PC-9 (cell line): ENCODE measurements around the gene PDE6G. TPM values are rescaled to one million over a fixed set of nuclear protein-coding genes. Genes with fewer than 3 reads are reported as not detected.

Experiments used
- BruUV-seq: library from RNA; stranded (reverse); fragments of 400-500 nt; replicated peaks from 2 replicates; lab custom pipeline; 2021; lab: Mats Ljungman, UMichigan
- CTCF ChIA-PET: fragments of 300-600 bp; sonication (Branson Sonifier 250); formaldehyde crosslinking; loops from one replicate; lab custom pipeline; 2022; ENCODE audit warnings: antibody characterized with exemption; lab: Charles Lee
- POLR2A ChIA-PET: fragments of 300-600 bp; sonication (Branson Sonifier 250); formaldehyde crosslinking; loops from one replicate; lab custom pipeline; 2022; ENCODE audit warnings: antibody characterized with exemption; ENCODE audit not compliant: unreplicated experiment; lab: Charles Lee
- DNase-seq, 2 experiments: peaks; one replicate each; pipeline versions ENCODE4 v3.0.0 to v3.0.0-alpha.2; 2015 to 2022; ENCODE audit warnings: mixed read lengths in 1 of 2
- H2AFZ ChIP-seq: fragments of 200-600 bp; sonication (generic); 2 replicates; pipeline ENCODE4 v1.8.1; 2017; ENCODE audit warnings: antibody characterized with exemption
- H3F3A ChIP-seq: fragments of 200-600 bp; sonication (generic); 2 replicates; pipeline ENCODE4 v1.8.1; 2017; ENCODE audit warnings: antibody characterized with exemption, mild to moderate bottlenecking, low read depth; ENCODE audit not compliant: insufficient read depth
- H3K27ac ChIP-seq: fragments of 200-600 bp; sonication (generic); 2 replicates; pipeline ENCODE4 v1.6.1; 2016; ENCODE audit warnings: mixed run types
- H3K27me3 ChIP-seq: fragments of 200-600 bp; sonication (generic); 2 replicates; pipeline ENCODE4 v1.6.1; 2016; ENCODE audit warnings: low read depth, mixed run types; ENCODE audit not compliant: insufficient read depth
- H3K36me3 ChIP-seq: fragments of 200-600 bp; sonication (generic); 2 replicates; pipeline ENCODE4 v1.6.1; 2016; ENCODE audit warnings: low read depth, mixed run types
- H3K4me1 ChIP-seq: fragments of 200-600 bp; sonication (generic); replicated peaks from 2 replicates; pipeline ENCODE4 v1.6.1; 2016; ENCODE audit warnings: mixed run types; ENCODE audit not compliant: insufficient read depth
- H3K4me2 ChIP-seq: fragments of 200-600 bp; sonication (generic); 2 replicates; pipeline ENCODE4 v1.6.1; 2017; ENCODE audit warnings: mixed run types
- H3K4me3 ChIP-seq: fragments of 200-600 bp; sonication (generic); 2 replicates; pipeline ENCODE4 v1.6.1; 2016; ENCODE audit warnings: mixed run types
- H3K79me2 ChIP-seq: fragments of 200-600 bp; sonication (generic); 2 replicates; pipeline ENCODE4 v1.6.1; 2017; ENCODE audit warnings: low read depth, mixed run types
- H3K9me2 ChIP-seq: fragments of 200-600 bp; sonication (generic); 2 replicates; pipeline ENCODE4 v1.8.1; 2017; ENCODE audit warnings: mild to moderate bottlenecking; ENCODE audit not compliant: insufficient read depth
- H3K9me3 ChIP-seq: fragments of 200-600 bp; sonication (generic); 2 replicates; pipeline ENCODE4 v1.8.1; 2016; ENCODE audit warnings: low read depth; ENCODE audit not compliant: insufficient read depth
- H4K20me1 ChIP-seq: fragments of 200-600 bp; sonication (generic); 2 replicates; pipeline ENCODE4 v1.8.1; 2017; ENCODE audit not compliant: insufficient read depth
- EZH2 ChIP-seq: fragments of 200-600 bp; sonication (generic); IDR thresholded peaks from 2 replicates; pipeline ENCODE4 v1.8.0; 2017; ENCODE audit warnings: antibody characterized with exemption, low read depth
- intact Hi-C: fragments of 100-400 bp; cut with micrococcal nuclease; formaldehyde crosslinking; loops from one replicate; pipeline ENCODE4 v1.10.0; 2022; ENCODE audit not compliant: unreplicated experiment
- total RNA-seq: library from RNA; stranded (reverse); gene quantifications from 2 replicates; pipeline ENCODE4 v1.2.3, GENCODE V29; 2021
- TF ChIP-seq, protein P1 (sequence below): fragments of 200-600 bp; sonication (generic); conservative IDR thresholded peaks from 2 replicates; pipeline ENCODE4 v1.6.1; 2017; ENCODE audit warnings: mixed run types, antibody characterized with exemption, mild to moderate bottlenecking, moderate library complexity

The PDE6G gene
- total RNA-seq, 1 experiment from 2014 or later = 1.3 TPM

- Histone ChIP-seq H3K4me2 (0 out of 2 replicates have a peak overlapping the region, but pooled peaks have one; percentile 28), H3K4me3 (no peak overlapping the region), H3K27me3 (no peaks in the 10 kb centered on the region), H4K20me1 (no peaks in the 10 kb centered on the region), H2AFZ (no peak overlapping the region), H3K27ac (no peak overlapping the region), H3K9me2 (no peaks in the 10 kb centered on the region), H3K9me3 (no peaks in the 10 kb centered on the region), H3K36me3 (no peaks in the 10 kb centered on the region), H3F3A (no peaks in the 10 kb centered on the region), H3K79me2 (no peaks in the 10 kb centered on the region), H3K4me1 (no peaks in the 10 kb centered on the region)
- no TSS peak for BruUV-seq
- no peak for DNase-seq
- TF ChIP-seq, protein P1, sequence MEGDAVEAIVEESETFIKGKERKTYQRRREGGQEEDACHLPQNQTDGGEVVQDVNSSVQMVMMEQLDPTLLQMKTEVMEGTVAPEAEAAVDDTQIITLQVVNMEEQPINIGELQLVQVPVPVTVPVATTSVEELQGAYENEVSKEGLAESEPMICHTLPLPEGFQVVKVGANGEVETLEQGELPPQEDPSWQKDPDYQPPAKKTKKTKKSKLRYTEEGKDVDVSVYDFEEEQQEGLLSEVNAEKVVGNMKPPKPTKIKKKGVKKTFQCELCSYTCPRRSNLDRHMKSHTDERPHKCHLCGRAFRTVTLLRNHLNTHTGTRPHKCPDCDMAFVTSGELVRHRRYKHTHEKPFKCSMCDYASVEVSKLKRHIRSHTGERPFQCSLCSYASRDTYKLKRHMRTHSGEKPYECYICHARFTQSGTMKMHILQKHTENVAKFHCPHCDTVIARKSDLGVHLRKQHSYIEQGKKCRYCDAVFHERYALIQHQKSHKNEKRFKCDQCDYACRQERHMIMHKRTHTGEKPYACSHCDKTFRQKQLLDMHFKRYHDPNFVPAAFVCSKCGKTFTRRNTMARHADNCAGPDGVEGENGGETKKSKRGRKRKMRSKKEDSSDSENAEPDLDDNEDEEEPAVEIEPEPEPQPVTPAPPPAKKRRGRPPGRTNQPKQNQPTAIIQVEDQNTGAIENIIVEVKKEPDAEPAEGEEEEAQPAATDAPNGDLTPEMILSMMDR = no peak
- no peak for TF ChIP-seq EZH2
- intact Hi-C loops = no loop called here
- POLR2A ChIA-PET = interaction anchor here (0.6 kb wide), 1 partner anchor 16 kb away, joined by 32 read pairs; the partner anchor contains the start of gene CCDC137
- CTCF ChIA-PET = no interaction called here
Observed at GRCh38 chr17:81650951-81651350, 5.4 kb downstream of the PDE6G start.

- H3F3A ChIP-seq = no peaks in the 10 kb centered on the region
- H3K4me3 ChIP-seq = no peak overlapping the region
- POLR2A ChIA-PET = no interaction called here
- no peaks in the 10 kb centered on the region for H3K9me2 ChIP-seq
- H2AFZ ChIP-seq = no peak overlapping the region
- intact Hi-C loops = no loop called here
- no peak for TF ChIP-seq EZH2
- TF ChIP-seq, protein P1 = no peak
- no peaks in the 10 kb centered on the region for H3K79me2 ChIP-seq
- DNase-seq = no peak
- H4K20me1 ChIP-seq = no peaks in the 10 kb centered on the region
- no TSS peak for BruUV-seq
- no peak overlapping the region for H3K27ac ChIP-seq
- CTCF ChIA-PET = no interaction called here
- H3K9me3 ChIP-seq = no peaks in the 10 kb centered on the region
- no peaks in the 10 kb centered on the region for H3K27me3 ChIP-seq
- H3K4me1 ChIP-seq = no peaks in the 10 kb centered on the region
- H3K4me2 ChIP-seq = no peak overlapping the region
- H3K36me3 ChIP-seq = no peaks in the 10 kb centered on the region
Observed at GRCh38 chr17:81648707-81649085, 7.6 kb downstream of the PDE6G start.

- Histone ChIP-seq H3K27ac (no peak overlapping the region), H3K79me2 (no peaks in the 10 kb centered on the region), H3K4me1 (no peaks in the 10 kb centered on the region), H4K20me1 (no peaks in the 10 kb centered on the region), H3K4me3 (no peak overlapping the region), H3K36me3 (no peaks in the 10 kb centered on the region), H3K9me3 (no peaks in the 10 kb centered on the region), H3K4me2 (no peak overlapping the region), H3K9me2 (no peaks in the 10 kb centered on the region), H3K27me3 (no peaks in the 10 kb centered on the region), H2AFZ (no peak overlapping the region), H3F3A (no peaks in the 10 kb centered on the region)
- no TSS peak for BruUV-seq
- intact Hi-C loops = no loop called here
- TF ChIP-seq EZH2 = no peak
- TF ChIP-seq, protein P1 = no peak
- no peak for DNase-seq
- CTCF ChIA-PET = no interaction called here
- POLR2A ChIA-PET = no interaction called here
Observed at GRCh38 chr17:81648013-81648706, 8.2 kb downstream of the PDE6G start.
